Activated CD4-positive, CD25-positive, alpha-beta regulatory T cell (primary cell): ENCODE measurements around the gene GTPBP4.

ENCODE experiments used
- DNase-seq, 4 experiments: peaks; one replicate each; lab custom pipeline; 2025; lab: John Stamatoyannopoulos, UW

GTPBP4 gene

DNA sequence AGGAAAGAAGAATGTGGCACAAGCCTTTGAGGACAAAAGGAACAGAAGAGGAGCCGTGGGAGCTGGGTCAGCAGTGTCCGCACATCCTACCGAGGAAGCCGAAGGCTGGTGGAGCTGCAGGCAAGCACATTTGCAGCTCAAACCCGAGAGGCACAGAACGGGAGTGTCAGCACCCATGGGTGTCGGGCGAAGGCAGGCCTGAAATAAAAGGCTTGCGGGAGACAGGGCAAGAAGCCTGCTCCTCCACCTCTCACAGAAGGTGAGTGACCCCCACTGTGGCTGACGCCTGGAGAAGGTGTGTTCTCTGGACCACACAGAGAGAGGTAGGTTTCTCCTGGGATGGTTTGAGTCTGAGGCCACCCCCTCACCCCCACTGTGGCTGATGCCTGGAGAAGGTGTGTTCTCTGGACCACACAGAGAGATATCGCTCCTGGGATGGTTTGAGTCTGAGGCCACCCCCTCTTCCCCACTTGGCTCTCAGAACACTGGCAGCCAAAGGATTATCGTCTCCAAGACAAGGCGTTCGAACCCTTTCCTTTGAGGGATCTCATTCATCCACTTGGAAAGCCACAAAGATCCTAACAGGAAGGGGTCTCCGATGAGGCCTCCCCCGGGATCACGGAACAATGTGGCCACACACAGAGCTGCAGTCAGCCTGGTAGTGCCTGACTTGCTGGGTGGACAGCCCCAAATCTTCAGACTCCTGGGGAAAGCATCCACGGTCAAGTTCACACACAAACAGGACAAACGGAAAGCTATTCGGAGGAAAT is 21.6 kb upstream of the GTPBP4 start:
- DNase-seq: no peak

DNA sequence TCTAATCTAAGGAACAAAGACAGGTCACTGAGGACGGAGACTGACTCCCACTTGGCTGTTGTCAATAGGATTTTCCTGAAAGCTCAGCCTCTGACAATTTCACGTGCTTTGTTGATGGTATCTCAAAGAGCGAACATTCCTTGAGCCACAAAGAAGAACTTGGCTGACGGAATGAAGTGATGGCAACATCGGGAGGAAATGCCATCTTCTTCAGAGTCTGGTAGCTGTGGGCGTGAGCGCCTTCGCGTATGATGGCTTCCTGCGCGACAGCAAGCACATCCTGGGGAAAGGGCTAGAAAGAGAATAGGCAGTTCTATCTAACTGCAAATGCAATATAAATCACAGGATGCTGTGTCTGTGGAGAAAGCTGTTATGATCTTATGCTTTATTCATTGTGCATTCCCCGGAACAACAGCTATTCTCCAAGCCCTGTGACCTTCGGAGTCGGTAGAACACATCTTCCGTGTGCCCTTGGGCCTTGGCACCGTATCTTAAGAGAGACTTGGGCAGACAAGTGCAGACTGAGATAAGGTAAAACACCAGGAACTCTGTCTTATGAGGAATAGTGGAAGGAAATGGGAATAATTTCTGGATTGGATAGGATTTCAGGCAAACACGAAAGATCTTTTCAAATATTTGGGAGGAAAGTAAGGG is 19.6 kb upstream of the GTPBP4 start:
- no peak for DNase-seq

DNA sequence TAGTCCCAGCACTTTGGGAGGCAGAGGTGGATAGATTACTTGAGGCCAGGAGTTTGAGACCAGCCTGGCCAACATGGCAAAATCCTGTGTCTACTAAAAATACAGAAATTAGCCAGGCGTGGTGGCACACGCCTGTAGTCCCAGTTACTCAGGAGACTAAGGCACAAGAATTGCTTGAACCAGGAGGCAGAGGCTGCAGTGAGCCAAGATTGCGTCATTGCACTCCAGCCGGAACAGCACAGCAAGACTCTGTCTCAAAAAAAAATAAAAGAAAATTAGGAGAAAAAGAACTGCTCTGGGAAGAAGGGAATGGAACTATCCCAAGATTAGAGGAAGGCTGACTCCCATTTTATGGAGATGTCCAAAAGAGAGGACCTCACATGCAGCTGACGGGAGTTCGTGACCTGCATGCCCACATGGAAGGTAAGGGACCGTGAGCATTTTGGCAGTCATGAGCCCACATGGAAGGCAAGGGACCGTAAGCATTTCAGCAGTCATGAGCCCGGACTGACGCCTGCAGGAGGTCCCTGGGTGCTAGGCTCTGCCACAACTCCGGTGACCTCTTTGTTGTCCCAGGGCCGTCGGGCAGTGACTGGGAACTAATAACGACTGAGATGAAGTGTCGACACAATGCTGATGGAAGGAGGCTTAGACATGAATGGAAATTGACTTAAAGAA is 18.6 kb upstream of the GTPBP4 start:
- DNase-seq: no peak

DNA sequence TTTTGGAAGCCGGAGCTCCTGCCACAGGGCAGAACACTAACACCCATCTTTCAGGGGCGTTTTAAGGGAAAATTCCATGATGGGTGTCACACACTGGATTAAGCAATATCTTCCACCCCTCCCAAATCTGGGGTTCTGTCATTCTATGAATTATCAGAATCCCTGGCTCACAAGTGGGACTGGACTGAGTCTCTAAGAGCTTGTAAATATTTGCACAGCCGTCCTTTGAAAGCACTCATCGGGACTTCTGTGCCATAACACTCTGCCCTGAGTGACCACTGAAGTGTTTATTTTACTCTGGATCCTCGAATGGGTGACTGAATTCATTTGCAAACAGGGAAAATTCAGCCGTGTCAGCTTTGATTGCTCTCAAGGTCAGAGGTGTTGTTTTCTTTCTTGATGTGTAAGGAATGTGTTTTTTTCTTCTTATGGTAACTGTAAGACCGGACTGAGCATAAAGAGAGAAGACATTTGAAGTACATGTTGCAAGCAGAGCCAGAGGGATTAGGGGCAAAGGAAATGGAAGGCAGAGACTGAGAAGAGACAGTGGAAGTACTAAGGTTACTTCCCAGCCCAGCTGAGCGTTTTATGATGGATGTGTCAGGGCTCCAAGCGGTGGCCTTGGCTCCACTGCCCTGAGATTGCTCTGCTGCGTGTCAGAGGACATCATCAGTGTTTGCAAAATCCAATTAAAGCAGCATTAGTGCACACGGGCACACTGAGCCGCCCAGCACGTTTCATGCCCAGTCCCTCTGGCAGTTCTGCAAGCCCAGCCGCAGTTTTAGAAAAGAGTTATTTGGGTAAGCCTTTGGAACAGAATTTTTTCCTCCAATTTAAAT is 17.7 kb upstream of the GTPBP4 start:
- no peak for DNase-seq

DNA sequence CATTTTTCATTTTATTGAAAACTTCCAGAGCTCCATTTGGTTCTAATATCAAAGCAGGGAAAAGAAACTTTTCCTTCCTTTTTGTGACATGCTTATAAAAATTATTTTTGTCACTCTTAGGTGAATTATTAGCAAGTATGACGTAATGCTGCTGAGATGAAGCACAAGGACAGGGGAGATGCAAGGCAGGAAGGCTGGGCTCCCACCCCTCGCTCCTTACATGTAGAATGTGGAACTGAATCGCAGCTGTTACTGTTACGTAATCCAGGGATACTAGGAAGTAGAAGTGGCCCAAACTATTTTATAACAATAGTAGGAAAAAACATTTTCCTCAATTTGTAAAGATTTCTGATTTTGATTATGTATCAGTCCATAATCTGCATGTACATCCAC is 17.1 kb upstream of the GTPBP4 start:
- DNase-seq: no peak

DNA sequence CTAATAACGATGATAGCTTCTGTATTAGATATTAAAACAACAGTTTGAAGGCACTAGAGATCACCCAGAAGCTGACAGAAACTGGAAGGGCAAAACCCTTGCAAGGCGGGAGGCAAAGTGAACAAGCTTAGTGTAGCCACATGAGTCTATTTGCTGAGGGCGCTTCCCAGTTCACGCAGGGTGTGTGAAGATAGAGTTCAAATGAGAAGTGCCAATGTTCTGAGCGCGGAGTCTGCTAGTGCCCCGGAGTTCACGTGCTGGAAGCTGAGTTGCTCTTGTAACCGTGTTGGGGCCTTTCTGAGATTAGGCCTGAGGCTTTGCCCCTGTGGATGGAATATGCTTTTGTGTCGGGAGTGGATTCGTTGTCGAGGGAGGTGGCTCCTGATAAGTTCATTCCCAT is 16.6 kb upstream of the GTPBP4 start:
- no peak for DNase-seq

DNA sequence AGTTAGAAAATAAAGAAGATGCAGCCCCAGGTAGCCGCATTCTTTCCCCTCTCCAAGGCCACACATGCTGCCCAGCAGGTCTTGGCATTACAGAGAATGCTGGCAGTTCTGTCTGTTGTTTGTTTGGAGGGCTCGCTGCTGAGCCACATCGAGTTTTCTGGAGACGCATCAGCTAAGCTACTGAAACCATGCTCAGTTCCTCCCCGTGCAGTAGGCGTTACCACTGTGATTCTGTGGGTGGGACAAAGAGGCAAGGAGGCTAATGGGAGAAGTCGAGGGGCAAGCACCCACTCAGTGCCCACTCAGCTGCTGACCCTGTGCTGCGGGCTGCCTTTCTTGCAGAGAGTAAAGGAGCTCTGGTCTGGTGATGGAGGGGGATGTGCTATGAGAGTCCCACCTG is 15.5 kb upstream of the GTPBP4 start:
- DNase-seq: no peak

DNA sequence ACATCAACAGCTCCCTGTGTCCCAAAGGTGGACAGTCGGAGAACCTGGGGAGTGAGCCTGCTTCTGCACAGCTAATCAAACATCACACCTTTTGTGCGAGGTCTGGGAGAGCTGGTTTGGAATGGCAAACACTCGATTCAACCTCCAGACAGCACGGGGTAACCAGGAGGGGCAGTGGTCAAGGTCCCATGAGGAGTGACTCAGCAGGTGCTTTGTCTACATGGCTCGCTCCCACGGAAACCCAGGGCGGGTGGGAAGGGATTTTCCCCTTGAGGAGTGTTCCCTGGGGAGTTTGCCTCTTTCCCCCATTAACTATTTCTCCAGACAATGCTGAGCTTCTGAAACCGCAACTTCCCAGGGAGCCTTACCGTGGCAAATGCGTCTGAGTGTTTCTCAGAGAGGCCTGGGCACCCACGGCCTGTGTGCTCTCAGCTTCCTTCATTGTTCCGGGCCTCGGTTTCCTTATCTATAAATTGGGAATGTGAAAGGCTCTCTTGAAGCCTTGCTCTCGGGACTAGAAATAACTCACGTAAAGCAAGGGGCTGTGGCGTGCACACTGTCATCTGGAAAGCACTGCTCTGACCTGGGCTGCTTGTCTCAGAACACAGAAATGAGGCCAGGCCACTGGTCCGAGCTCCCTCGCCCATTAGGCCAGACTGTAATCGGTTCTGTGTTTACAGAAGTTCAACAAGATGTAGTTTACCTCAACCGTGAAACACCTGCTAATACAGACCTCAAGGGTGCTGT is 14.0 kb upstream of the GTPBP4 start:
- no peak for DNase-seq

DNA sequence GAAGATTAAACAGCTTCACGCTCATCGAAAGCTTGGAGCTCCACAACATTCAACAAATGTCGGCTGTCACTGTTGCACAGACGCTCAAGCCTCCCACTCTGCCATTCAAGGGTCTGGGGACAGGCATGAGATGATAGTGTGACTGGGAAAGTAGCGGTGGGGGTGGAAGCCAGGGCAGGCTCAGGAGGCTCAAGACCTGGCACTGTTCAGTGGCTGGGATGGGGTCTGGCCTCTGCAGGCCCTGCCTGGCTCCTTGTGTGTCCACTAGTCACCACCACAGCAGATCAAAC is 13.5 kb upstream of the GTPBP4 start:
- DNase-seq: no peak

DNA sequence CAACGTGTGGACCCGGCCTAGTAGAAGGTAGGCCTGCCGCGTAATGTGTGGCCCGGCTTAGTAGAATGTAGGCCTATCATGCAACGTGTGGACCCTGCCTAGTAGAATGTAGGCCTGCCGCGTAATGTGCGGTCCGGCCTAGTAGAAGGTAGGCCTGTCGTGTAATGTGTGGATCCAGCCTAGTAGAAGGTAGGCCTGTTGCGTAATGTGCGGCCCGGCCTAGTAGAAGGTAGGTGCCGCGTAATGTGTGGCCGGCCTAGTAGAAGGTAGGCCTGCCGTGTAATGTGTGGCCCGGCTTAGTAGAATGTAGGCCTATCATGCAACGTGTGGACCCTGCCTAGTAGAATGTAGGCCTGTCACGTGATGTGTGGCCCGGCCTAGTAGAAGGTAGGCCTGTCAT is 11.9 kb upstream of the GTPBP4 start:
- DNase-seq: no peak

DNA sequence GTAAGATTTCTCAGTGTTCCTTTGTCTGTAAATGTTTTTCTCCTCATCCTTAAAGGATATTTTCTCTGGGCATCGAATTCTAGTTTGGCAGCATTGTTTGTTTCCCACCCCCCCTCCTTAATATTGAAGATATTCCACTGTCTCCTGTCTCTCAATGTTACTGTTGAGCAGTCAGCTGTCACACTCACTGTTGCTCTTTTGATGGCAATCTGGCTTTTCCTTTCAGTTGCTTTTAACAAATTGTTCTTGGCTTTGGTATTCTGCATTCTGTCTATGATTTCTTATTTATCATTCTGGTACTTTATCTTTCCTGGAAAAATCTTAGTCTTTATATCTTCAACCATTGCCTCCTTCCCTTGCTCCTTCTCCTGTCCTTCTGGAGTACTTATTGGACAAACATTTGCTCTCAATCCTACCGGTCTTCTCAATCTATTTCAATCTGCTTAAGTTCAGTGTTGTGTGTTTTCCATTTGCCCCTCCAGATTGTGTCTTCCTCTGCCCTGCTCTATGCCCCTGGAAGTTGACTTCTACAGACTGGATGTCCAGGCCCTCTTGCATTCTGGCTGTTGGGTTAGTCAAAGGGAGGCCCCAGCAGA is 9.3 kb upstream of the GTPBP4 start:
- no peak for DNase-seq

DNA sequence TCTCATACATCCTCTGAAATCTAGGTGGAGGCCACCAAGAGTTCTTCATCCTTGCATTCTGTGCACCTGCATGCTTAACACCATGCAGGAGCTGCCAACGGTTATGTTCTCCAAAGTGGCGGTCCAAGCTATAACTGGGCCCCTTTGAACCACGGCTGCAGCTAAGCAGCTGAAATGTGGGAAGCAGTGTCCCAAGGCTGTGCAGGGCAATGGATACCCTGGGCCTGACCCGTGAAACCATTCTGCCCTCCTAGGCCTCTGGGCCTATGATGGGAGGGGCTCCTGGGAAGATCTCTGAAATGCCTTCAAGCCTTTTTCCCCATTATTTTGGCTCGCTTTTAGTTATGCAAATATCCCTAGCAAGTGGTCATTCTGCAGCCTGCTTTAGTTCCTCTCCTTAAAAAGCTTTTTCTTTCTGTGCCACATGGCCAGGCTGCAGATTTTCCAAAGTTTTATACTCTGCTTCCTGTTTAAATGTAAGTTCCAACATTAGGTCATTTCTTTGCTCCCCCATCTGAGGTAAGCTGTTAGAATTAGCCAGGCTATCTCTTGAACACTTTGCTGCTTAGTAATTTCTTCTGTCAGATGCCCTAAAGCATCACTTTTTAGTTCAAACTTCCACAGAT is 7.7 kb upstream of the GTPBP4 start:
- DNase-seq: no peak

DNA sequence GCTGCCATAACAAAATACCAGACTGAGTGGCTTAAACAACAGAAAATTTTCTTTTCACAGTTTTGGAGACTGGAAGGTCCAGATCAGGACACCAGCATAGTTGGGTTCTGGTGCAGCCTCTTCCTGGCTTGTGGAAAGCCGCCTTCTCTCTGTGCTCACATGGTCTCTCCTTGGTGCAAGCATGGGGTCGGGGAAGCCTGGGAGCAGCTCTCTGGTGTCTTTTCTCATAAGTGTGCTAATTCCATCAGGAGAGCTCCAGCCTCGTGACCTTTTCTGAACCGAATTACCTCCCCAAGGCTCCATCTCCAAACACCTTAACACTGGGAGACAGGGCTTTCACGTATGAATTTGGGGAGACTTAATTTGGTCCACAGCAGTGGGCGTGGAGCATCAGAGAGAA is 4.8 kb upstream of the GTPBP4 start:
- no peak for DNase-seq

DNA sequence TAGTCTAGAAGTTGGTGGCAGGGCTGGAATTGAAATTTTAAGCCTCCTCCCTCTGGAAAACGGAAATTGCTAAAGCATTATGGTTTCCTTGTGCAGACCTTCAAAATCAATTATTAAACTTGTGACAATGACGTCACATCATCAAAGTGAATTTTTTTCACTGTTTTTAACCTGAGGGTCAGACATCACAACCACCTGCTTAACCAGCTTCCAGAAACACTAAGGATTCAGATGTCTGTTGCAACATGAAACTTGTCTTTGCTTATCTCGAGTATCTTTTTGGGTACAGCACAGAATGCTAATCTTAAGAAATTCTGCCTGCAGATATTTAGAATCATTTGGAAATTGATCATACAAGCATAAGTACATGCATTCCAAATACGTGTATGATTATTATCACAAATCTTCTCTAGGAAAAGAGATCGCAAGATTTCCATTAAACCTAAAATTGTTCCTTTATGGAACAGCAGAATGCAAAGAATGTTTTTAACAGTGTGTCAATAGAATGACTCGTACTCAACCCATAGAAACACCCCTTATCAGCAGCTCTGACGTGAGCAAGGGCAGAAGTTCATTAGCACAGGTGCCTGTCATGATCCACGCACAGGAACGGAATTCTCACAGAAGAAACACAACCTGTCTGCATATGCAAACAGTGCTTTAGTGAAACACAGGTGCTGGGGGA is 4.1 kb upstream of the GTPBP4 start:
- no peak for DNase-seq

DNA sequence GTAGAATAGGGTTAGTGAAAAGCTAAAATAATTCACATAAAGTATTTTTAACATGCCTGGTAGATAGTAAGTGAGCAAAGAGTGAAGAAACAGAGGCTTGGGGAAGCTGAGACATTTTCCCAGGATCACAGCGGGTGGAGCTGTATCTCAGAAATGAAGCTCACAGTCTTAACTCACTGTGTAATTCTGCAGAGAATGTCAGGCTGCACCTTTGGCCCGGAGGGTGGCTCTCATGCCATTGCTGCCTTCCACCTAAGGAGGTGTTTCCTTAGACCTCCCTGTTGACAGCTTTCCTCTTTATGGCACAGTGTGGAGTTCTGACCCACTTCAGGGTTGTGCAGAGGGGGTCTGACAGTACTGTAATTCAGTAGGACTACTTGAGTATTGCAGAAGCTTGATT is 2.9 kb upstream of the GTPBP4 start:
- DNase-seq: no peak

DNA sequence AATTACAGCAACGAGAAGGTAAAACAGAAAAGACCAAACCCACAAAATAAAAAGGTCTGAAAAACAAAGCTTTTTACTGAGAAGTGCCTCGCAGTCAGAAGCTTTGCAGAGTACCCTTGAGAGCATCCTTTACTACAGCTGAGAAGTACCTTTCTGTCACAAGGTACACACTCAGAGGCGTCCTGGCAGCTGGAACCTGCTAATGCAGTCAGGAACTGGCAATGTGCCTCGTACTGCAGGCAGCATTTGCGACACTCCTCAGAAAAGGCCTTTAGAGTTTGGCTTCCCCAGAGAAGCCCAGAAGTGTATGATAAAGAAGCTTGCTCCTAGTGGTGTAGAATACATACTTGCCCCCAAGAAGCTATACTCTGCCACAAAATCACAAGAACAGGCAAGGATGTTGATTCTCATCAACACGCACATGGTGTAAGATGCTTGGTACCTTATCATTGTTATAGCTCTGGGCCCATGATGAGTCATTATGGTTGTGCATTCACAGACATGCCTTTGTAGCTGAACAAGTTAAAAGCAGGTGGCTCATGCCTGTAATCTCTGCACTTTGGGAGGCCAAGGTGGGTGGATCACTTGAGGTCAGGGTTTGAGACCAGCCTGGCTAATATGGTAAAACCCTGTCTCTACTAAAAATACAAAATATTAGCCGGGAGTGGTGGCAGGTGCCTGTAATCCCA is 2.0 kb upstream of the GTPBP4 start:
- no peak for DNase-seq

DNA sequence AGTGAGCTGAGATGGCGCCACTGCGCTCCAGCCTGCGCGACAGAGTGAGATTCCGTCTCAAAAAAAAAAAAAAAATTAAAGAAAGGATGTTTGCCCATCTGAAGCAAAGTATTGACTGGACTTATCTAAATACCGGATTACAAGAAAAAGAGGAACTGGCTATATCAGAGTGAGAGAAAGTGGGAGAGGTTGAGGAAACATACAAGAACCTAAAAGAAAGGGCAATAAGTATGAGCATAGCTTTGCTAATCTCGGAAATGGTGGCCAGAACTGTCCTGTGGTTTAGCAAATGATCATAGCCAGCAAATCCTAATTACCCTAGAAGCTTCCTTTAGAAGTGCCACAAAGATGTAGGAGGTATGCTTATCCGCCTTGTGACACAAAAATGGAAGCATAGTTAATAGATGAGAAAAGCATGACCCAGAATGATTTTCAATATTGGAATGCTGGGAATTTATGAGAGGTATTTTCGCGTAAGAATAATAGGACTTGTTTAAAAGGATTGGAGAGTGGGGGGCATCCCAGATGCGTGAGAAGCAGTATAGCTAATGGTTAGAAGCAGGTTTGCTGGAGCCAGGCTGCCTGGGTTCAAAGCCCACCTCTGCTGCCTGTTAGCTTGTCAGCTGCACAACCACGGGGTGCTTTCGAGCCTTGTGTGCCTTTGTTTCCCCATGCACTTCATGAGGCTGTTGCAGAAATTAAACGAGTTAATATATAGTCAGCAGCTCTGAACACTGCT is 1.2 kb upstream of the GTPBP4 start:
- no peak for DNase-seq

DNA sequence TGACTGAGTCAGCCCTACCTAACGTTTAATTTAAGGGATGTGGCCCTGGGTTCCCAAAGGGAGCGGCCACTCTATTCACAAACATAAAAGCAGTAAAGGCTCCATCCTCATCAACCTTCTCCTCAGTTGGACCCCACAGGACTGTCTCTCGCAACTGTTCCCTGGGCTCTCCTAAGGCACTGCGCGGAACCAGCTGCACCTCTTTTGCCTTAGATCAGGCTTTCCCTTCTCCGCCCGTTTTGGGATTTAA is 689 bp upstream of the GTPBP4 start:
- no peak for DNase-seq
